Epidermal melanocyte (primary cell): ENCODE results near the gene MAP1A.

ENCODE experiments used
- DNase-seq: peaks from one replicate; pipeline ENCODE4 v3.0.0; 2011; ENCODE audit warnings: low spot score; ENCODE audit not compliant: insufficient read length

MAP1A gene

GRCh38 chr15:43517354-43518196 is at the start of gene MAP1A:
TSS of gene MAP1A (plus strand) at chr15:43517608. CDS start at chr15:43521474, 3,866 bp downstream.
- peak; percentile 78 for DNase-seq

- no peak for DNase-seq
These were observed 47.5 kb upstream of the MAP1A start for GRCh38 chr15:43469867-43470266.

- no peak for DNase-seq
These were observed 45.4 kb upstream of the MAP1A start for GRCh38 chr15:43471975-43472374.

GRCh38 chr15:43473885-43474284 is 43.5 kb upstream of the MAP1A start:
- no peak for DNase-seq

GRCh38 chr15:43483297-43484128 is 33.9 kb upstream of the MAP1A start:
- DNase-seq: no peak

- DNase-seq: no peak
These were observed 33.0 kb upstream of the MAP1A start for GRCh38 chr15:43484455-43484854.

GRCh38 chr15:43487271-43487895 is 30.0 kb upstream of the MAP1A start:
- no peak for DNase-seq

GRCh38 chr15:43488790-43489189 is 28.6 kb upstream of the MAP1A start:
- DNase-seq: no peak

- DNase-seq: no peak
These were observed 28.2 kb upstream of the MAP1A start for GRCh38 chr15:43489191-43489590.

- no peak for DNase-seq
These were observed 25.1 kb upstream of the MAP1A start for GRCh38 chr15:43492266-43492665.

GRCh38 chr15:43492673-43493601 is 24.5 kb upstream of the MAP1A start, which contains the start of gene TP53BP1:
TSS of gene TP53BP1 (minus strand) at chr15:43493156. CDS start at chr15:43493043, 113 bp downstream.
- DNase-seq: peak; percentile 94

GRCh38 chr15:43493703-43494472 is 23.5 kb upstream of the MAP1A start:
- DNase-seq: no peak

GRCh38 chr15:43498990-43499389 is 18.4 kb upstream of the MAP1A start:
- DNase-seq: no peak

- no peak for DNase-seq
These were observed 17.8 kb upstream of the MAP1A start for GRCh38 chr15:43499635-43500034.

- DNase-seq: no peak
These were observed 11.7 kb upstream of the MAP1A start for GRCh38 chr15:43505738-43506137.

GRCh38 chr15:43508421-43508820 is 9.0 kb upstream of the MAP1A start:
- DNase-seq: no peak

- DNase-seq: no peak
These were observed 8.3 kb upstream of the MAP1A start for GRCh38 chr15:43508991-43509659.

GRCh38 chr15:43509660-43510199 is 7.7 kb upstream of the MAP1A start:
- no peak for DNase-seq
